DMS53 treated with DMSO at 0.1 percent for 48 hours (cell line): ENCODE measurements around the gene PPP1R9A.

Experiments used
- DNase-seq: peaks from one replicate; lab custom pipeline; 2025; ENCODE audit not compliant: unreplicated experiment; lab: John Stamatoyannopoulos, UW

The PPP1R9A gene

GRCh38 chr7:95246831-95247370 lies 339.5 kb downstream of the PPP1R9A start:
- peak; percentile 87 for DNase-seq

GRCh38 chr7:95250571-95250970 lies 343.2 kb downstream of the PPP1R9A start:
- no peak for DNase-seq

GRCh38 chr7:95251966-95252365 lies 344.6 kb downstream of the PPP1R9A start:
- no peak for DNase-seq

GRCh38 chr7:95253986-95254385 lies 346.6 kb downstream of the PPP1R9A start:
- no peak for DNase-seq

GRCh38 chr7:95255691-95256090 lies 348.3 kb downstream of the PPP1R9A start:
- no peak for DNase-seq

- DNase-seq: no peak
Observed at GRCh38 chr7:95261895-95262415, 354.6 kb downstream of the PPP1R9A start.

GRCh38 chr7:95262875-95263274 lies 355.5 kb downstream of the PPP1R9A start:
- DNase-seq: no peak

GRCh38 chr7:95263785-95264362 lies 356.5 kb downstream of the PPP1R9A start:
- no peak for DNase-seq

GRCh38 chr7:95264363-95264891 lies 357.0 kb downstream of the PPP1R9A start:
- no peak for DNase-seq

- no peak for DNase-seq
Observed at GRCh38 chr7:95265634-95266033, 358.2 kb downstream of the PPP1R9A start.

GRCh38 chr7:95267754-95268153 lies 360.4 kb downstream of the PPP1R9A start:
- DNase-seq: no peak

GRCh38 chr7:95269640-95270039 lies 362.2 kb downstream of the PPP1R9A start:
- no peak for DNase-seq

- no peak for DNase-seq
Observed at GRCh38 chr7:95276114-95276513, 368.7 kb downstream of the PPP1R9A start.

GRCh38 chr7:95279417-95279816 lies 372.0 kb downstream of the PPP1R9A start:
- DNase-seq: no peak

GRCh38 chr7:95286096-95286495 lies 378.7 kb downstream of the PPP1R9A start:
- no peak for DNase-seq

GRCh38 chr7:95290166-95290830 lies 382.9 kb downstream of the PPP1R9A start:
- DNase-seq: no peak

GRCh38 chr7:95295397-95295796 lies 388.0 kb downstream of the PPP1R9A start:
- no peak for DNase-seq

GRCh38 chr7:95296456-95296855 lies 389.1 kb downstream of the PPP1R9A start:
- no peak for DNase-seq

- DNase-seq: no peak
Observed at GRCh38 chr7:95297041-95297440, 389.6 kb downstream of the PPP1R9A start.

- no peak for DNase-seq
Observed at GRCh38 chr7:95298091-95298490, 390.7 kb downstream of the PPP1R9A start.

- peak; percentile 7 for DNase-seq
Observed at GRCh38 chr7:95303013-95303905, 395.9 kb downstream of the PPP1R9A start.
